Activated CD4-positive, alpha-beta T cell treated with anti-CD3 and anti-CD28 coated beads, Interleukin-2, amount 50 U/mL, for 4 hours (primary cell): ENCODE results near the gene APBB2.

Experiments
- DNase-seq, 2 experiments: peaks; one replicate each; pipeline ENCODE4 v3.0.0-alpha.2; 2020

APBB2 gene

DNA sequence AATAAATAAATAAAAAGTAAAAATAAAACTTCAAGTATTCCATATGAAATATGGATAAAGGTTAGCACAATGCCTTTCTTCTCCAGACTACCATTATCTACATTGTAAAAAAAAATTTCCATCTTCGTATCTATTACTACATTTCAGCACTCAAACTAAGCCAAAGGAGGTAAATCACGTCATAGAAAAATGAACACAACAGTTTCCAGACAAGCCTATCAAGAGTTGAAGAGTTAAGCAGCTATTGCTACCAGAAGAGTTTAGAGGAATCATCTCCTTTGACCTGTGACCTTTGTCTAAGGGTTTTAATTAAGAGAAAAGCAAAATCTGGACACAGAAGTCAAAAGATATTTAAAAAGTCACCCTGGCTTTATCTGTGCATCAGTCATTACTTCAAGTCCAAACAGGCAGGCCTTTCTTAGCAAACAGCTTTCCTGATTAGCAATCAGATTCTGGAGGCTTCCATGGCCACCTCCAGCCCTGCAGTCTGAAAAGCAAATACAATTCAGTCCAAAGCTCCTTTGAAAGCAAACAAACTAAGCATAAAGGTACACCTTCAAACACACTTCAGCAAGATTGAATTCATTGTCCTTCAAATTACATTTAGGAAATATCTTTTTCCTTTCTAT, 82.2 kb downstream of the APBB2 start:
- DNase-seq = no peak

DNA sequence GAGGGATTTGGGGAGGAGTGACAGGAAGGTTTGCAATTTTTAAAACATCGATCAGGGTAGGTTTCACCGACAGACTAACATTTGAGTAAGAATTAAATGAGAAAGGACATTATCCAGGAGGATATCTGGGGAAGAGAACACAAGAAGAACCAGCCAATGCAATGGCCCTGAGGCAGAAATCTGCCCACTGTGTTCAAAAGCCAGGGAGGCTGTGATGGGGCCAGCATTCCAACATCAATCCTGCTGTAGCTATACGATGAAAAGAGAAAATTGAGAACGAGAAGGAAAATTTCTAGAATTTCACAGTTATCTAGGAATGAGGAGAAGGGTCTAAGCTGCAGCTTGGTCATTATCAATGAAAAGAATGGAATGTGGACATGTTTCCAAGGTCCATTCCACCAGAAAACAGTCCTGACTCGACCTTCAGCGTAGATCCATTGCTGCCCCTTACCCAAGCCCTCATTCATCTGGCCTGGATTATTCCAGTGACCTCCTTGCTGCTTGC, 84.4 kb downstream of the APBB2 start:
- DNase-seq = no peak

- no peak for DNase-seq
Measured at GRCh38 chr4:41129128-41129754, 85.1 kb downstream of the APBB2 start.

- no peak for DNase-seq
Measured at GRCh38 chr4:41125558-41126311, 88.6 kb downstream of the APBB2 start.

DNA sequence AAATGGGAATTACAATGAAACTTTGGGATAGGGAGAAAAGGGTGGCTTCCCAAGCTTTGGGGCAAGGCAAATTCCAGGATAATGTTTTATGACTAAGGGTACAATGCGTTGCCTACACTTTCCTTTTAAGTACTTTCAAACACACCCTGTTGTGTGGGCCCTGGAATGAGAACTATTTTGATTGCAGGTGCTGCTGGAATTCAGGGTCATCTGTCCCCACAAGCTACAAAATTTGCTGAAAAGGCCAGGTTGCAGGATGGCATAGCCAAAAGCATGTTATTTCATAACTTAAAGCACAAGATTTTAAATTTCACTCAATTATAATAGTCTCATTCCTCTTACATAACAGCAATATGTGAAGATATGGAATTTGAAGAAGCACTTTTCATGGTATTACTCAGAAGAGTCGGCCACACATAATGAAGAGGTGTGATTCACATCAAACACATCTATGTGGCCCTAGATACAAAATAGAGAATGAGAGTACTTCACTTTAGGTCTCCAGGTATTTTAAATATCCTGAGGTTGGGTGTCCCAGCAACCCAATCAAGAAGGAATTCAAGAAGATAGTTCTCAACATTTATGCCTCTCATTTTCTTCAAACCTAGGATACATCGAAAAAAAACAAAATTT, 89.3 kb downstream of the APBB2 start:
- no peak for DNase-seq

GRCh38 chr4:41122775-41123174, 91.6 kb downstream of the APBB2 start:
- no peak for DNase-seq

DNA sequence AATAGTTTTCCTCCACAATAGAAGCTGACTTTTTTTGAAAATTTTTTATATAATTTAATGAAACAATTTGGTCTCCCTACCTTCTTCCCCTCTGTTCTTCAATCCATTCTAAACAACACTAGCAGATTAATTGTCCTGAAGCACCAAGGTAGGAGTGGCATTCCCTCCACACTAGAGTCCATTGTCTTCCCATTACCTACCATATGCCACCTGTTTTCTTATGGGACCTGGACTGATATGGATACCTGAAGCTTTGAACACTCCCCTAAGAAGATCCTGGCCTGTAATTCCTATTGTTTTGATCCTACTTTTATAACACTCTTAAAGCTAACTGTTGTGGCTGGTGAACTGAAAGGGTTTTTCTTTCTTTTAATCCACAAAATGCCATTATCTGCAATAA, 92.0 kb downstream of the APBB2 start:
- DNase-seq = no peak

- no peak for DNase-seq
Measured at GRCh38 chr4:41121906-41122305, 92.4 kb downstream of the APBB2 start.

GRCh38 chr4:41120297-41121217, 93.8 kb downstream of the APBB2 start:
- no peak for DNase-seq

DNA sequence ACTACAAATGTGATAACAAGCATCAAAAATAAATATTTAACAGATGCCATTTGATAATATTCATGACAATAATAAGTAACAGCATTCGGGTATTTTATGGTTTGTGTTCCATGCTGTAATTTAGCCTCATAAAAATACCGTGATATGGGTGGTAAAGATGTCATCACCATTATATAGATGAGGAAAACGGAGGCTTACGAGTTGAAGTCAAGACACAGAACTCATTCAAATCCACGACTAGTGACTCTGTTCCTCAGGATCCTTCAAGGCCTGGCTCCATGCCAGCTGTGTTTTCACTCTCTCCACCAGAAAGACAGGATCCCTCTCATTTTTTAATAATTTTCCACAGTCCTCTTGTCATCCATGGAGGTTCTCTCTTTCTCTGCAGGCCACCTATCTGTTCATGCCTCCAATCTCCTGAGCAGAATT, 94.5 kb downstream of the APBB2 start:
- no peak for DNase-seq

GRCh38 chr4:41111791-41112190, 102.6 kb downstream of the APBB2 start:
- DNase-seq = no peak

- DNase-seq = no peak
Measured at GRCh38 chr4:41110050-41110449, 104.3 kb downstream of the APBB2 start.

DNA sequence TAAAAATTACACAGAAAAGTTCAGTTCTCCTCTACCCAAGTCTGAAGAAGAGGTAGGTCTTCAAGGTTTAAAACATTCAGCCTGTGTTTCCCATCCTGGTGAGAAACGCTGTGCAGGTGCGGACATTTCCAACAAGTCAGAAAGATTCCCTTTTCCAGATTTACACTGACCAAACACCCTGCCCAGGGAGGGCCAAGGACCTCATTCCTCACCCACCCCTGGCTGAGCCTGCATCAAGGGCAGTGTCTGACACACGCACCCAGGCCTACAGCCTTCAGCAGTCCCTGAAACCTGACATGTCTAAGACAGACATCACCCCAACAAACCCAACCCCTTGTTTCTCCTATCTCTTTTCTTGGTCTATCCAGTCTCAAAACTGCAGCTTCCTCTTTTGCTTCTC, 105.9 kb downstream of the APBB2 start:
- DNase-seq = no peak

DNA sequence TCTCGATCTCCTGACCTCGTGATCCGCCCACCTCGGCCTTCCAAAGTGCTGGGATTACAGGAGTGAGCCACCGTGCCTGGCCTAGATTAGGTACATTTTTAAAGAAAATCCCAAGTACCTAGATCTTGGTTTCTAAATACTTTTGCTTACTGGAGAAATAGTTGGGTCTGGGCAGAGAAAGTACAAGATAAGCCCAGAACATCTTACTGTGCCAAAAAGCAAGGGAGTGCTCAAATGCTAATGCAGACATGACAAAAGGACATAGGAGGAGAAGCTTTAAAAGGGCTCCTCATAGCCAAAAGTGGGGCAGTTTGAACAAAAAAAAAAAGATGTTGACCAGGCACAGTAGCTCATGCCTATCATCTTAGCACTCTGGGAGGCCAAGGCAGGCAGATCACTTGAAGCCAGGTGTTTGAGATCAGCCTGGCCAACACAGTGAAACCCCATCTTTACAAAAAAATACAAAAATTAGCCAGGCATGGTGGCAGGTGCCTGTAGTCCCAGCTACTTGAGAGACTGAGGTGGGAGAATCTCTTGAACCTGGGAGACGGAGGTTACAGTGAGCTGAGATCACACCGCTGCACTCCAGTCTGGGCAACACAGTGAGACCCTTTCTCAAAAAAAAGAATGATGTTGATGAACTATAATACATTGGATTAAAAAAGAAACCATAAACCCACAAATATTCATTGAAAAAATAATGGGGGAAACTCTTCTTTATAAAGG, 107.5 kb downstream of the APBB2 start:
- no peak for DNase-seq

- DNase-seq = no peak
Measured at GRCh38 chr4:41106081-41106480, 108.3 kb downstream of the APBB2 start.

- no peak for DNase-seq
Measured at GRCh38 chr4:41104155-41104554, 110.2 kb downstream of the APBB2 start.

DNA sequence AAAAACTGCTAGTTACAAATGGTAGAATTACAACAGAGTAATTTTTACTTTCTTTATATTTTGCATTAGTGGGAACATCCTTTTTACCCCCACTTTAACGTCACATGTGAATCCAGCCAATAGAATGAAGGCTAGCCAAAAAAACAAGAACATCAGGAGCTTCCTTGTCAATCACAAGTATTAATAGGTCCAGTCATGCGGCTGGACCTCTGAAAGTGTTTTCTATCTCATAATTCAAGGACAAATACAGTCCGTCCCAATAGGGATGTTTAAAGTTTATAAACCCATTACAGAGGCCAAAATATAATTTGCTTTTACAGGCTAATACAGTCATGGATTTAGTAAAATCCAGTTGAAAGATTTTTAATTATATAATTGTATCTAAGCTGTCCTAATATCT, 110.7 kb downstream of the APBB2 start:
- no peak for DNase-seq

DNA sequence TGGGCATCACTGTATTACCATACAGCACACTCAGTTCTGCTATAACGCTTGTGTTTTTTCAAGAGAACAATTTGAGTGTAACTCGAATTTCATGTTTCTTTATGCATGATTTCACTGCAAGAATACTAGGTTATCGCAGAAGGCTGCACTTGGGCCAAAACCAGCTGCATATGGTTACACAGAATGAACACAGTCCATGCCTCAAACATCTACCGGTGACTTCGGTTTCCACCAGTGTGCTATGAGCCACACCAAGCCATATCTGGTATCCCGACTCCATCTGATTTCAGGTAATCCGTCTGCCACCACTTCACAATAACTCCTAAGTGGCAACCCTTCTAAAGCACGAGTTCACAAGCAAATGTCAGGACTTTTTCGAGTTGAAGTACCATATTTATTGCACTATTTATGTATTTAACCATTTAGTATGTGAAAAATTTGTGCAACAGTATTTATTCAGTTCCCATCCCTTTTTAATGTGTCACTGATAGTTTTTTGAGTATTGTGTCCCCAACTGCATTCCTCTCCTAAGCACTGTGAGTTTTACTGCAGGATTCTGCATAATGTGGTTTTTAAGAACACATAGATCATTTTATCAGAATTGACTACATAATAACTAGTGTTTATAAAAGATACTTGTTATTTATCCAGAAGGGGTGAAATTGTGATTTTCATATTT, 111.8 kb downstream of the APBB2 start:
- DNase-seq = no peak

GRCh38 chr4:41098093-41099048, 116.0 kb downstream of the APBB2 start:
- no peak for DNase-seq

GRCh38 chr4:41095973-41096372, 118.4 kb downstream of the APBB2 start:
- DNase-seq = no peak
